Astrocyte (in vitro differentiated cells and primary cell): ENCODE data around the gene FNDC11. TPM values are rescaled to one million over a fixed set of nuclear protein-coding genes. Genes with fewer than 3 reads are reported as not detected.

Experiments used
- DNase-seq: peaks from one replicate; pipeline ENCODE4 v3.0.0-alpha.2; 2010; ENCODE audit warnings: low read depth
- FAIRE-seq: peaks from 2 replicates; lab custom pipeline; 2011; peaks lifted over from hg19 to GRCh38; lab: Jason Lieb, UNC
- H2AFZ ChIP-seq: 2 replicates; pipeline ENCODE4 v1.6.0; 2012; ENCODE audit warnings: low read depth, low read length, inconsistent platforms
- H3K27ac ChIP-seq: 2 replicates; pipeline ENCODE4 v1.5.1; 2011; ENCODE audit warnings: low read depth, low read length, inconsistent platforms
- H3K27me3 ChIP-seq: 2 replicates; pipeline ENCODE4 v1.6.0; 2011; ENCODE audit warnings: low read length, inconsistent platforms; ENCODE audit not compliant: insufficient read depth
- H3K36me3 ChIP-seq: 2 replicates; pipeline ENCODE4 v1.5.1; 2011; ENCODE audit warnings: low read length, inconsistent platforms; ENCODE audit not compliant: insufficient read depth
- H3K4me1 ChIP-seq: 2 replicates; pipeline ENCODE4 v1.5.1; 2011; ENCODE audit warnings: low read length, inconsistent platforms; ENCODE audit not compliant: insufficient read depth
- H3K4me2 ChIP-seq: 2 replicates; pipeline ENCODE4 v1.6.0; 2012; ENCODE audit warnings: low read length, inconsistent platforms
- H3K4me3 ChIP-seq: 2 replicates; pipeline ENCODE4 v1.5.1; 2011; ENCODE audit warnings: low read depth, mild to moderate bottlenecking, low read length, inconsistent platforms; ENCODE audit not compliant: insufficient read depth
- H3K79me2 ChIP-seq: 2 replicates; pipeline ENCODE4 v1.6.0; 2012; ENCODE audit warnings: mild to moderate bottlenecking, low read length, inconsistent platforms; ENCODE audit not compliant: insufficient read depth
- H3K9ac ChIP-seq: 2 replicates; pipeline ENCODE4 v1.6.0; 2012; ENCODE audit warnings: mild to moderate bottlenecking, low read length, inconsistent platforms
- H3K9me3 ChIP-seq: 2 replicates; pipeline ENCODE4 v1.5.1; 2012; ENCODE audit warnings: low read depth, mild to moderate bottlenecking, low read length, inconsistent platforms; ENCODE audit not compliant: insufficient read depth
- H4K20me1 ChIP-seq: 2 replicates; pipeline ENCODE4 v1.6.0; 2012; ENCODE audit warnings: low read length, inconsistent platforms; ENCODE audit not compliant: insufficient read depth
- H3K27ac Mint-ChIP-seq: one replicate; pipeline ENCODE4 v1.8.0; 2021; ENCODE audit warnings: mild to moderate bottlenecking, mixed read lengths; ENCODE audit not compliant: unreplicated experiment
- H3K27me3 Mint-ChIP-seq: one replicate; pipeline ENCODE4 v1.8.0; 2021; ENCODE audit warnings: low read depth, mixed read lengths; ENCODE audit not compliant: unreplicated experiment
- H3K36me3 Mint-ChIP-seq: one replicate; pipeline ENCODE4 v1.8.0; 2021; ENCODE audit warnings: low read depth, mixed read lengths; ENCODE audit not compliant: unreplicated experiment
- H3K4me1 Mint-ChIP-seq: one replicate; pipeline ENCODE4 v1.8.0; 2021; ENCODE audit warnings: low read depth, mixed read lengths; ENCODE audit not compliant: unreplicated experiment
- H3K4me3 Mint-ChIP-seq: one replicate; pipeline ENCODE4 v1.8.0; 2021; ENCODE audit warnings: mild to moderate bottlenecking, moderate library complexity, mixed read lengths; ENCODE audit not compliant: unreplicated experiment
- H3K9me3 Mint-ChIP-seq: one replicate; pipeline ENCODE4 v1.8.0; 2021; ENCODE audit warnings: mild to moderate bottlenecking, mixed read lengths; ENCODE audit not compliant: unreplicated experiment
- CTCF ChIP-seq: IDR thresholded peaks from 2 replicates; pipeline ENCODE4 v1.5.1; 2011; ENCODE audit warnings: low read depth, mild to moderate bottlenecking, inconsistent platforms, low read length, moderate library complexity; ENCODE audit not compliant: insufficient read depth
- EZH2 ChIP-seq: IDR thresholded peaks from 2 replicates; pipeline ENCODE4 v1.6.1; 2012; ENCODE audit warnings: mild to moderate bottlenecking, low read length, inconsistent platforms; ENCODE audit not compliant: insufficient read depth
- total RNA-seq: library from RNA; stranded (reverse); gene quantifications from 2 replicates; pipeline ENCODE4 v1.2.1, GENCODE V29; 2021

FNDC11 gene
- total RNA-seq, 1 donor from 2014 or later, result 0.20 TPM

- no peaks in the 10 kb centered on the region for H3K79me2 ChIP-seq
- H3K4me1 ChIP-seq, result no peaks in the 10 kb centered on the region
- H3K4me2 ChIP-seq, result no peak overlapping the region
- H2AFZ ChIP-seq, result no peak overlapping the region
- H3K27ac ChIP-seq, result no peak overlapping the region
- H3K27me3 ChIP-seq, result no peaks in the 10 kb centered on the region
- no peak overlapping the region for H3K4me3 Mint-ChIP-seq
- no peak overlapping the region for H3K27ac Mint-ChIP-seq
- FAIRE-seq, result no peak
- peaks cover 2% of the 10 kb centered on the region for H3K4me1 Mint-ChIP-seq
- peaks cover 2% of the 10 kb centered on the region for H3K36me3 Mint-ChIP-seq
- no peak overlapping the region for H3K4me3 ChIP-seq
- peaks cover 7% of the 10 kb centered on the region for H3K27me3 Mint-ChIP-seq
- H3K9ac ChIP-seq, result no peak overlapping the region
- TF ChIP-seq EZH2 (no peak), CTCF (no peak)
- H4K20me1 ChIP-seq, result no peaks in the 10 kb centered on the region
- H3K36me3 ChIP-seq, result no peaks in the 10 kb centered on the region
- DNase-seq, result no peak
- no peaks in the 10 kb centered on the region for H3K9me3 Mint-ChIP-seq
- no peaks in the 10 kb centered on the region for H3K9me3 ChIP-seq
Measured at GRCh38 chr20:63548542-63548941, 5.4 kb upstream of the FNDC11 start.

DNA sequence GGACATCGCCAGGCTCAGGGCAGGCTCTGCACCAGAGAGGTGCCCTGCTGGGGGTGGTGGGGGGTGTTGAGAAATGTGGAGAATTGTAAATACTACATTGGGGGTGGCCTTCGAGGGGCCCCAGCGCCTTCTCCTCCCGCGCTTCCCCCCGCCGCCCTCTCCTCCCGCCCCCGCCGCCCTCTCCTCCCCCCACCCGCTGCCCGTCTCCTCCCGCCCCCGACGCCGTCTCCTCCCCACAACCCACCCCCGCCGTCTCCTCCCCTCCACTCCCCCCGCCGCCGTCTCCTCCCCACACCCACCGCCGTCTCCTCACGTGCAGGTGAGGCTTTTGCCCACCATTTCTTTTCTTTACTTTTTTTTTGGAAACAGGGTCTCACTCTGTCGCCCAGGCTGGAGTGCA is 4.9 kb upstream of the FNDC11 start:
- Mint-ChIP-seq H3K4me3 (no peak overlapping the region), H3K36me3 (no peaks in the 10 kb centered on the region), H3K27ac (no peak overlapping the region), H3K4me1 (peaks cover 2% of the 10 kb centered on the region), H3K27me3 (peaks cover 3% of the 10 kb centered on the region), H3K9me3 (no peaks in the 10 kb centered on the region)
- TF ChIP-seq CTCF (no peak), EZH2 (no peak)
- DNase-seq, result no peak
- H3K4me3 ChIP-seq, result no peak overlapping the region
- H3K79me2 ChIP-seq, result no peaks in the 10 kb centered on the region
- H3K36me3 ChIP-seq, result no peaks in the 10 kb centered on the region
- no peak for FAIRE-seq
- H3K4me2 ChIP-seq, result no peak overlapping the region
- H3K4me1 ChIP-seq, result no peaks in the 10 kb centered on the region
- no peaks in the 10 kb centered on the region for H3K9me3 ChIP-seq
- H3K27ac ChIP-seq, result no peak overlapping the region
- no peaks in the 10 kb centered on the region for H4K20me1 ChIP-seq
- H3K27me3 ChIP-seq, result no peaks in the 10 kb centered on the region
- H3K9ac ChIP-seq, result no peak overlapping the region
- no peak overlapping the region for H2AFZ ChIP-seq

GRCh38 chr20:63549679-63550282 is 4.2 kb upstream of the FNDC11 start:
- no peak for DNase-seq
- Mint-ChIP-seq H3K4me1 (peaks cover 2% of the 10 kb centered on the region), H3K36me3 (no peaks in the 10 kb centered on the region), H3K4me3 (no peak overlapping the region), H3K9me3 (no peaks in the 10 kb centered on the region), H3K27me3 (peaks cover 3% of the 10 kb centered on the region), H3K27ac (no peak overlapping the region)
- FAIRE-seq, result no peak
- no peak overlapping the region for H3K27ac ChIP-seq
- H3K9me3 ChIP-seq, result no peaks in the 10 kb centered on the region
- no peaks in the 10 kb centered on the region for H3K4me1 ChIP-seq
- no peak overlapping the region for H3K9ac ChIP-seq
- H3K4me3 ChIP-seq, result no peak overlapping the region
- no peaks in the 10 kb centered on the region for H4K20me1 ChIP-seq
- H3K4me2 ChIP-seq, result no peak overlapping the region
- no peaks in the 10 kb centered on the region for H3K27me3 ChIP-seq
- H2AFZ ChIP-seq, result no peak overlapping the region
- TF ChIP-seq CTCF (no peak), EZH2 (no peak)
- H3K79me2 ChIP-seq, result no peaks in the 10 kb centered on the region
- H3K36me3 ChIP-seq, result no peaks in the 10 kb centered on the region
